ENCODE results near the gene GATA3. TPM values are rescaled to one million over a fixed set of nuclear protein-coding genes. Genes with fewer than 3 reads are reported as not detected.

The GATA3 gene
- total and polyA plus RNA-seq, 2 of the 8 experiments (the other 6 are each of a cell fraction or from before 2014, with no cell fraction given) = 0.02 to 0.43 TPM

- Histone ChIP-seq H3K9me3 (ENCODE audit: insufficient read depth in 2 of 2, low read depth in 1 of 2, low read length in 1 of 2) (no peaks in the 10 kb centered on the region), H4K8ac (ENCODE audit: extremely low read depth, insufficient read depth, low read length) (no peak overlapping the region), H2BK15ac (ENCODE audit: low read length) (no peak overlapping the region), H3K79me2 (ENCODE audit: control insufficient read depth in 1 of 2, insufficient read depth in 2 of 2, low read length in 2 of 2) (no peaks in the 10 kb centered on the region), H2AK5ac (ENCODE audit: low read depth, low read length) (no peak overlapping the region), H4K20me1 (replicated peaks in 1 of 2; ENCODE audit: control insufficient read depth in 1 of 2, insufficient read depth in 2 of 2, low read length in 2 of 2) (no peaks in the 10 kb centered on the region), H3K4me3 (ENCODE audit: extremely low read depth in 1 of 4, insufficient read depth in 2 of 4, low read depth in 3 of 4, low read length in 4 of 4) (no peak overlapping the region), H3K79me1 (ENCODE audit: low read depth, low read length) (no peaks in the 10 kb centered on the region), H3K23ac (ENCODE audit: insufficient read length) (no peak overlapping the region), H3K36me3 (ENCODE audit: control insufficient read depth in 2 of 4, insufficient read depth in 4 of 4, low read length in 3 of 4) (no peaks in the 10 kb centered on the region), H2BK120ac (replicated peaks; ENCODE audit: low read depth, low read length) (no peak overlapping the region), H2BK5ac (ENCODE audit: low read depth, low read length) (no peak overlapping the region), H3K18ac (ENCODE audit: extremely low read depth, low read length) (no peak overlapping the region), H4K5ac (ENCODE audit: insufficient read length, low read depth, low read length) (no peak overlapping the region), H4K91ac (replicated peaks; ENCODE audit: insufficient read length, low read length) (no peak overlapping the region), H3K4ac (replicated peaks; ENCODE audit: insufficient read length, low read depth, low read length) (no peak overlapping the region), H3K4me2 (ENCODE audit: insufficient read depth in 1 of 2, low read depth in 2 of 2, low read length in 2 of 2) (no peak overlapping the region), H3K9ac (replicated peaks in 1 of 4; ENCODE audit: extremely low read depth in 1 of 4, low read depth in 3 of 4, low read length in 3 of 4) (no peak overlapping the region), H2BK20ac (ENCODE audit: low read length) (no peak overlapping the region), H3K23me2 (ENCODE audit: low read depth, low read length) (no peaks in the 10 kb centered on the region), H3K27ac (ENCODE audit: low read depth, low read length) (no peak overlapping the region), H3K14ac (ENCODE audit: insufficient read length) (no peak overlapping the region), H3K56ac (replicated peaks; ENCODE audit: insufficient read length, low read depth, low read length) (no peak overlapping the region), H2AFZ (ENCODE audit: low read length) (no peak overlapping the region), H2BK12ac (ENCODE audit: low read depth, low read length) (no peak overlapping the region), H3K27me3 (replicated peaks in 1 of 4; ENCODE audit: control insufficient read depth in 3 of 4, extremely low read depth in 1 of 4, insufficient read depth in 3 of 4, low read length in 3 of 4) (no peaks in the 10 kb centered on the region), H3K4me1 (replicated peaks in 1 of 4; ENCODE audit: control insufficient read depth in 3 of 4, insufficient read depth in 4 of 4, low read length in 3 of 4) (no peaks in the 10 kb centered on the region)
- FAIRE-seq (no peak), DNase-seq (ENCODE audit: low read depth in 1 of 2, low spot score in 2 of 2) (no peak)
- ChIA-PET CTCF (ENCODE audit: partially characterized antibody) (no interaction called here), POLR2A (ENCODE audit: partially characterized antibody) (no interaction called here)
- WGBS, 2 experiments (ENCODE audit: extremely low coverage in 1 of 2, insufficient coverage in 1 of 2, insufficient read length in 1 of 2, insufficient replicate concordance in 2 of 2, low coverage in 1 of 2, low lambda C conversion rate in 2 of 2, missing lambda C conversion rate in 1 of 2) = 96 to 100% methylated on average over 1 to 7 of the region's 7 CpGs
- TF ChIP-seq KDM1A (IDR thresholded peaks at IDR 0.05; ENCODE audit: borderline replicate concordance, low read length) (no peak), TAF7 (optimal IDR thresholded peaks at IDR 0.05; ENCODE audit: borderline replicate concordance, low read depth, low read length) (no peak), TAF1 (IDR thresholded peaks at IDR 0.05; ENCODE audit: low read depth, low read length) (no peak), CTBP2 (IDR thresholded peaks at IDR 0.05; ENCODE audit: borderline replicate concordance, insufficient read depth, insufficient read length, low read length) (no peak), CTCF (IDR thresholded peaks at IDR 0.05; ENCODE audit: control extremely low read depth in 1 of 3, insufficient read depth in 1 of 3, low read depth in 1 of 3, low read length in 3 of 3) (no peak), CHD2 (IDR thresholded peaks at IDR 0.05; ENCODE audit: low read length) (no peak), RXRA (IDR thresholded peaks at IDR 0.05; ENCODE audit: insufficient read depth, low read depth, low read length) (no peak), MAX (IDR thresholded peaks at IDR 0.05) (no peak), SP1 (IDR thresholded peaks at IDR 0.05; ENCODE audit: low read depth, low read length) (no peak), SRF (IDR thresholded peaks at IDR 0.05; ENCODE audit: low read depth, low read length) (no peak)
These were observed 68.3 kb downstream of the GATA3 start for GRCh38 chr10:8122611-8123369.

All from H1 (cell line).